ENCODE data around the gene ZSCAN10. TPM values are rescaled to one million over a fixed set of nuclear protein-coding genes. Genes with fewer than 3 reads are reported as not detected.
A peak's percentile ranks its signal among the peaks of the same experiment; 100 is the strongest.

ZSCAN10 gene
- polyA plus RNA-seq, 1 donor from 2014 or later: 0.10 TPM

- Histone ChIP-seq H3K9me2 (ENCODE audit: insufficient read depth, low read length) (no peaks in the 10 kb centered on the region), H3K4me2 (ENCODE audit: low read length) (peak within 1 kb of the TSS; percentile 97), H3K4me3 (ENCODE audit: low read length) (peak within 1 kb of the TSS; percentile 83), H2AFZ (ENCODE audit: low read depth, low read length) (peak within 1 kb of the TSS; percentile 75), H3K9me3 (ENCODE audit: low read length) (no peaks in the 10 kb centered on the region), H3F3A (ENCODE audit: insufficient read depth, low read length, poor library complexity, severe bottlenecking) (no peaks in the 10 kb centered on the region), H3K27me3 (ENCODE audit: insufficient read depth, low read depth, low read length) (no peaks in the 10 kb centered on the region), H3K9ac (ENCODE audit: low read length) (peak within 1 kb of the TSS; percentile 100), H3K27ac (ENCODE audit: low read length) (peak within 1 kb of the TSS; percentile 100), H4K20me1 (ENCODE audit: insufficient read depth) (no peaks in the 10 kb centered on the region), H3K36me3 (ENCODE audit: insufficient read depth, low read length) (no peaks in the 10 kb centered on the region), H3K79me2 (replicated peaks; ENCODE audit: insufficient read depth, low read length) (peaks cover 32% of the 10 kb centered on the region)
- TF ChIP-seq SMC3 (conservative IDR thresholded peaks at IDR 0.05; ENCODE audit: poor library complexity): no peak
- peak; percentile 55 for TF ChIP-seq EP300 (conservative IDR thresholded peaks at IDR 0.05; ENCODE audit: poor library complexity, severe bottlenecking)
- TF ChIP-seq TAF1 (IDR thresholded peaks at IDR 0.05; ENCODE audit: low read depth): peak; percentile 72
- no peak for TF ChIP-seq EZH2 (IDR thresholded peaks at IDR 0.05; ENCODE audit: borderline replicate concordance, insufficient read depth, low read length, poor library complexity, severe bottlenecking)
- peak; percentile 98 for TF ChIP-seq POLR2AphosphoS5 (IDR thresholded peaks at IDR 0.05)
- TF ChIP-seq MXI1 (conservative IDR thresholded peaks at IDR 0.05; ENCODE audit: poor library complexity, severe bottlenecking): peak; percentile 53
- no peak for TF ChIP-seq CTCF (IDR thresholded peaks at IDR 0.05; ENCODE audit: poor library complexity, severe bottlenecking)
- TF ChIP-seq, protein P1, sequence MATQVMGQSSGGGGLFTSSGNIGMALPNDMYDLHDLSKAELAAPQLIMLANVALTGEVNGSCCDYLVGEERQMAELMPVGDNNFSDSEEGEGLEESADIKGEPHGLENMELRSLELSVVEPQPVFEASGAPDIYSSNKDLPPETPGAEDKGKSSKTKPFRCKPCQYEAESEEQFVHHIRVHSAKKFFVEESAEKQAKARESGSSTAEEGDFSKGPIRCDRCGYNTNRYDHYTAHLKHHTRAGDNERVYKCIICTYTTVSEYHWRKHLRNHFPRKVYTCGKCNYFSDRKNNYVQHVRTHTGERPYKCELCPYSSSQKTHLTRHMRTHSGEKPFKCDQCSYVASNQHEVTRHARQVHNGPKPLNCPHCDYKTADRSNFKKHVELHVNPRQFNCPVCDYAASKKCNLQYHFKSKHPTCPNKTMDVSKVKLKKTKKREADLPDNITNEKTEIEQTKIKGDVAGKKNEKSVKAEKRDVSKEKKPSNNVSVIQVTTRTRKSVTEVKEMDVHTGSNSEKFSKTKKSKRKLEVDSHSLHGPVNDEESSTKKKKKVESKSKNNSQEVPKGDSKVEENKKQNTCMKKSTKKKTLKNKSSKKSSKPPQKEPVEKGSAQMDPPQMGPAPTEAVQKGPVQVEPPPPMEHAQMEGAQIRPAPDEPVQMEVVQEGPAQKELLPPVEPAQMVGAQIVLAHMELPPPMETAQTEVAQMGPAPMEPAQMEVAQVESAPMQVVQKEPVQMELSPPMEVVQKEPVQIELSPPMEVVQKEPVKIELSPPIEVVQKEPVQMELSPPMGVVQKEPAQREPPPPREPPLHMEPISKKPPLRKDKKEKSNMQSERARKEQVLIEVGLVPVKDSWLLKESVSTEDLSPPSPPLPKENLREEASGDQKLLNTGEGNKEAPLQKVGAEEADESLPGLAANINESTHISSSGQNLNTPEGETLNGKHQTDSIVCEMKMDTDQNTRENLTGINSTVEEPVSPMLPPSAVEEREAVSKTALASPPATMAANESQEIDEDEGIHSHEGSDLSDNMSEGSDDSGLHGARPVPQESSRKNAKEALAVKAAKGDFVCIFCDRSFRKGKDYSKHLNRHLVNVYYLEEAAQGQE (IDR thresholded peaks at IDR 0.05; ENCODE audit: borderline replicate concordance): peak; percentile 91
These were observed 35.4 kb upstream of the ZSCAN10 start, which contains the start of gene ZNF213 for GRCh38 chr16:3134338-3135125. TSS of gene ZNF213 (plus strand) at chr16:3135029. CDS start at chr16:3137281, 2,252 bp downstream.

GRCh38 chr16:3133844-3134243 is 34.8 kb upstream of the ZSCAN10 start:
- peak overlapping the region; percentile 100 for H3K9ac ChIP-seq (ENCODE audit: low read length)
- H3K36me3 ChIP-seq (ENCODE audit: insufficient read depth, low read length): no peaks in the 10 kb centered on the region
- H3K9me3 ChIP-seq (ENCODE audit: low read length): no peaks in the 10 kb centered on the region
- no peaks in the 10 kb centered on the region for H4K20me1 ChIP-seq (ENCODE audit: insufficient read depth)
- H2AFZ ChIP-seq (ENCODE audit: low read depth, low read length): peak overlapping the region; percentile 75
- peak overlapping the region; percentile 97 for H3K4me2 ChIP-seq (ENCODE audit: low read length)
- no peaks in the 10 kb centered on the region for H3F3A ChIP-seq (ENCODE audit: insufficient read depth, low read length, poor library complexity, severe bottlenecking)
- H3K27ac ChIP-seq (ENCODE audit: low read length): peak overlapping the region; percentile 100
- H3K4me3 ChIP-seq (ENCODE audit: low read length): peak overlapping the region; percentile 83
- TF ChIP-seq POLR2AphosphoS5 (IDR thresholded peaks at IDR 0.05) (no peak), MXI1 (conservative IDR thresholded peaks at IDR 0.05; ENCODE audit: poor library complexity, severe bottlenecking) (no peak), EZH2 (IDR thresholded peaks at IDR 0.05; ENCODE audit: borderline replicate concordance, insufficient read depth, low read length, poor library complexity, severe bottlenecking) (no peak), SMC3 (conservative IDR thresholded peaks at IDR 0.05; ENCODE audit: poor library complexity) (no peak), EP300 (conservative IDR thresholded peaks at IDR 0.05; ENCODE audit: poor library complexity, severe bottlenecking) (no peak), TAF1 (IDR thresholded peaks at IDR 0.05; ENCODE audit: low read depth) (no peak), RAD21 (conservative IDR thresholded peaks at IDR 0.05) (no peak), CTCF (IDR thresholded peaks at IDR 0.05; ENCODE audit: poor library complexity, severe bottlenecking) (no peak)
- H3K9me2 ChIP-seq (ENCODE audit: insufficient read depth, low read length): no peaks in the 10 kb centered on the region
- peaks cover 32% of the 10 kb centered on the region for H3K79me2 ChIP-seq (replicated peaks; ENCODE audit: insufficient read depth, low read length)
- H3K27me3 ChIP-seq (ENCODE audit: insufficient read depth, low read depth, low read length): no peaks in the 10 kb centered on the region

Measured in neural cell (in vitro differentiated cells).